HG03378 (cell line): Measurements from ENCODE around the gene PTPRG.

Experiments used
- ATAC-seq: cut with Tn5 transposase; IDR thresholded peaks from one replicate; pipeline ENCODE4 v1.9.1; 2021; ENCODE audit warnings: mild to moderate bottlenecking, moderate library complexity; ENCODE audit not compliant: unreplicated experiment

PTPRG gene

GRCh38 chr3:61913701-61914100, 352.3 kb downstream of the PTPRG start:
- no peak for ATAC-seq

- ATAC-seq, result no peak
Measured at GRCh38 chr3:61914276-61914675, 352.9 kb downstream of the PTPRG start.

GRCh38 chr3:61915296-61915695, 353.9 kb downstream of the PTPRG start:
- ATAC-seq, result no peak

GRCh38 chr3:61919371-61919770, 358.0 kb downstream of the PTPRG start:
- ATAC-seq, result no peak

- ATAC-seq, result no peak
Measured at GRCh38 chr3:61922118-61922517, 360.7 kb downstream of the PTPRG start.

- no peak for ATAC-seq
Measured at GRCh38 chr3:61924090-61924735, 362.8 kb downstream of the PTPRG start.

- ATAC-seq, result no peak
Measured at GRCh38 chr3:61924991-61925390, 363.6 kb downstream of the PTPRG start.

GRCh38 chr3:61925721-61926120, 364.4 kb downstream of the PTPRG start:
- no peak for ATAC-seq

- ATAC-seq, result no peak
Measured at GRCh38 chr3:61926923-61927322, 365.6 kb downstream of the PTPRG start.

- no peak for ATAC-seq
Measured at GRCh38 chr3:61927332-61927731, 366.0 kb downstream of the PTPRG start.

- no peak for ATAC-seq
Measured at GRCh38 chr3:61928039-61928438, 366.7 kb downstream of the PTPRG start.

- ATAC-seq, result no peak
Measured at GRCh38 chr3:61928776-61929314, 367.5 kb downstream of the PTPRG start.

GRCh38 chr3:61929617-61930016, 368.2 kb downstream of the PTPRG start:
- ATAC-seq, result no peak

GRCh38 chr3:61932499-61932898, 371.1 kb downstream of the PTPRG start:
- ATAC-seq, result no peak

GRCh38 chr3:61933798-61934504, 372.6 kb downstream of the PTPRG start:
- no peak for ATAC-seq

- no peak for ATAC-seq
Measured at GRCh38 chr3:61934505-61934871, 373.1 kb downstream of the PTPRG start.

GRCh38 chr3:61935814-61936213, 374.4 kb downstream of the PTPRG start:
- no peak for ATAC-seq

- no peak for ATAC-seq
Measured at GRCh38 chr3:61936344-61936937, 375.1 kb downstream of the PTPRG start.

- ATAC-seq, result no peak
Measured at GRCh38 chr3:61937477-61937876, 376.1 kb downstream of the PTPRG start.

GRCh38 chr3:61938878-61939549, 377.6 kb downstream of the PTPRG start:
- no peak for ATAC-seq

- ATAC-seq, result no peak
Measured at GRCh38 chr3:61940236-61940635, 378.9 kb downstream of the PTPRG start.
